Liver (tissue), 9 donors: ENCODE results near the gene SLC7A14. TPM values are rescaled to one million over a fixed set of nuclear protein-coding genes. Genes with fewer than 3 reads are reported as not detected.

ENCODE experiments used
- DNase-seq: peaks from one replicate; pipeline ENCODE4 v3.0.0-alpha.2; 2017; ENCODE audit warnings: low spot score
- H3K27ac ChIP-seq, 2 donors: one replicate each; pipeline ENCODE4 v1.7.0; 2013; ENCODE audit warnings: inconsistent platforms in 2 of 2, low read length in 2 of 2, control low read depth in 1 of 2, low read depth in 1 of 2, mild to moderate bottlenecking in 1 of 2
- H3K27me3 ChIP-seq, 4 donors: one replicate each; pipeline versions ENCODE4 v1.6.1 to v1.7.0; 2013; ENCODE audit warnings: low read length in 3 of 4, inconsistent platforms in 1 of 4, mild to moderate bottlenecking in 1 of 4, moderate library complexity in 1 of 4; ENCODE audit not compliant: control insufficient read depth in 4 of 4, insufficient read depth in 4 of 4
- H3K36me3 ChIP-seq, 4 donors: one replicate each; pipeline versions ENCODE4 v1.6.1 to v1.7.0; 2013; ENCODE audit warnings: low read length in 3 of 4, mild to moderate bottlenecking in 3 of 4, low read depth in 1 of 4, moderate library complexity in 1 of 4; ENCODE audit not compliant: control insufficient read depth in 4 of 4, insufficient read depth in 3 of 4
- H3K4me1 ChIP-seq, 4 donors: one replicate each; pipeline versions ENCODE4 v1.6.1 to v1.7.0; 2013; ENCODE audit warnings: low read length in 3 of 4, mild to moderate bottlenecking in 3 of 4, moderate library complexity in 1 of 4; ENCODE audit not compliant: control insufficient read depth in 4 of 4, insufficient read depth in 4 of 4
- H3K4me3 ChIP-seq, 3 donors: one replicate each; pipeline versions ENCODE4 v1.6.1 to v1.7.0; 2013; ENCODE audit warnings: low read length in 3 of 3, control low read depth in 1 of 3, low read depth in 1 of 3, mild to moderate bottlenecking in 1 of 3
- H3K9ac ChIP-seq, 2 donors: one replicate each; pipeline ENCODE4 v1.7.0; 2013; ENCODE audit warnings: low read length in 2 of 2, mild to moderate bottlenecking in 2 of 2, moderate library complexity in 2 of 2, control low read depth in 1 of 2, low read depth in 1 of 2
- H3K9me3 ChIP-seq, 4 donors: one replicate each; pipeline versions ENCODE4 v1.6.1 to v1.7.0; 2013; ENCODE audit warnings: low read length in 3 of 4; ENCODE audit not compliant: control insufficient read depth in 4 of 4
- EGR1 ChIP-seq, 2 donors: IDR thresholded peaks; 2 replicates each; pipeline ENCODE4 v1.6.1; 2016 to 2018; ENCODE audit warnings: antibody characterized with exemption in 2 of 2, low read depth in 2 of 2
- FOXA1 ChIP-seq: IDR thresholded peaks from 2 replicates; pipeline ENCODE4 v1.6.1; 2016; ENCODE audit warnings: antibody characterized with exemption
- FOXA2 ChIP-seq: IDR thresholded peaks from 2 replicates; pipeline ENCODE4 v1.6.1; 2016; ENCODE audit warnings: antibody characterized with exemption
- GABPA ChIP-seq, 2 donors: IDR thresholded peaks in 1 of 2; conservative IDR thresholded peaks in 1 of 2; 2 replicates each; pipeline ENCODE4 v1.6.1; 2016; ENCODE audit warnings: antibody characterized with exemption in 2 of 2, mild to moderate bottlenecking in 1 of 2, moderate library complexity in 1 of 2
- HNF4A ChIP-seq, 2 donors: conservative IDR thresholded peaks; 2 replicates each; pipeline ENCODE4 v1.6.1; 2016; ENCODE audit warnings: antibody characterized with exemption in 2 of 2, mild to moderate bottlenecking in 2 of 2
- HNF4G ChIP-seq: IDR thresholded peaks from 2 replicates; pipeline ENCODE4 v1.6.1; 2016; ENCODE audit warnings: antibody characterized with exemption
- JUND ChIP-seq, 2 donors: IDR thresholded peaks; 2 replicates each; pipeline ENCODE4 v1.6.1; 2016; ENCODE audit warnings: antibody characterized with exemption in 2 of 2
- NR2F2 ChIP-seq: IDR thresholded peaks from 2 replicates; pipeline ENCODE4 v1.6.1; 2016; ENCODE audit warnings: antibody characterized with exemption
- RAD21 ChIP-seq, 2 donors: IDR thresholded peaks; 2 replicates each; pipeline ENCODE4 v1.6.1; 2016; ENCODE audit warnings: antibody characterized with exemption in 2 of 2, mild to moderate bottlenecking in 2 of 2
- RXRA ChIP-seq, 2 donors: IDR thresholded peaks; 2 replicates each; pipeline ENCODE4 v1.6.1; 2017 to 2018; ENCODE audit warnings: antibody characterized with exemption in 2 of 2, mild to moderate bottlenecking in 1 of 2
- TAF1 ChIP-seq: conservative IDR thresholded peaks from 2 replicates; pipeline ENCODE4 v1.6.1; 2016; ENCODE audit warnings: antibody characterized with exemption, mild to moderate bottlenecking
- YY1 ChIP-seq: IDR thresholded peaks from 2 replicates; pipeline ENCODE4 v1.6.1; 2016; ENCODE audit warnings: antibody characterized with exemption, mild to moderate bottlenecking
- WGBS: extraction: QIAGEN DNeasy Blood & Tissue Kit; methylation state at CpG from one replicate; pipeline ENCODE4 v1.1.7; 2013; 5-methylcytosine and 5-hydroxymethylcytosine counted together
- polyA plus RNA-seq, 2 donors: library from polyadenylated mRNA; stranded (reverse) in 1 of 2; unstranded in 1 of 2; fragments of 200-250 nt in 1 of 2; fragments of >200 nt in 1 of 2; fragmentation: Nextera tagmentation in 1 of 2; extraction: Ambion mirVana in 1 of 2; gene quantifications; one replicate each; pipeline versions ENCODE4 v1.2.1 to v1.2.3, GENCODE V29; 2013 to 2015
- total RNA-seq, 2 donors: library from RNA; depleted of rRNA; stranded (reverse); fragments of >200 nt; gene quantifications; one replicate each; pipeline ENCODE4 v1.2.3, GENCODE V29; 2014
- TF ChIP-seq, protein P1 (sequence below): IDR thresholded peaks from 2 replicates; pipeline ENCODE4 v1.6.1; 2016; ENCODE audit warnings: antibody characterized with exemption
- TF ChIP-seq, protein P2 (sequence below): IDR thresholded peaks from 2 replicates; pipeline ENCODE4 v1.6.1; 2016; ENCODE audit warnings: antibody characterized with exemption, mild to moderate bottlenecking
- TF ChIP-seq, protein P3 (sequence below): IDR thresholded peaks from 2 replicates; pipeline ENCODE4 v1.6.1; 2016; ENCODE audit warnings: antibody characterized with exemption
- TF ChIP-seq, protein P4 (sequence below): fragments of 150-350 bp; IDR thresholded peaks from 2 replicates; pipeline ENCODE4 v1.5.1; 2017; ENCODE audit warnings: improper control_type of control experiment, low read depth, low read length; ENCODE audit not compliant: missing input control
- TF ChIP-seq, protein P5 (sequence below): IDR thresholded peaks from 2 replicates; pipeline ENCODE4 v1.6.1; 2016; ENCODE audit warnings: antibody characterized with exemption
- donor health status: healthy.
- donor health status: healthy.
- donor health status: healthy.
- donor health status: healthy.
- donor health status: healthy.

Gene SLC7A14
- total and polyA plus RNA-seq, 4 donors = under 0.01 to 0.01 (median under 0.01) TPM; not detected in 1

DNA sequence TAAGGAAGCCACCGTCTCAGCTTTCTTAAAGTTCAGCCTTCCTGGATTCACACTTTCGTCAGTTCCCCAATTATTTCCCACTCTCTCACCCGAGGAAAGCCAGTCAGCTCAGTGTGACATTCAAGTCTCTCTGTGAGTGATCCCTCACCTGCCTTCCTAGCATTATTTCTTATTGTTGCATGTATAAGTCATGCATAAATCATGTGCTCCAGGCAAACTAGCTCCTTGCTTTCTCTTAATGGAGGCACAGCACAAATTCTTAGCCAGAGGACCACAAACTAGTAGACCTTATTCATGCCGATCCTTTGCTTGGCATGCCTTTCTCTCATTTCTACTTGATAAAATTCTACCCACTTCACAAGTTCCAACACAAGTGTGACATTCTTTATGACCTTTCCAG is 122.9 kb downstream of the SLC7A14 start:
- H3K4me3 ChIP-seq = no peak overlapping the region
- H3K36me3 ChIP-seq = no peaks in the 10 kb centered on the region
- H3K9me3 ChIP-seq = no peaks in the 10 kb centered on the region
- H3K4me1 ChIP-seq = no peaks in the 10 kb centered on the region
- H3K9ac ChIP-seq = no peak overlapping the region
- no peak for TF ChIP-seq TAF1
- TF ChIP-seq, protein P1, sequence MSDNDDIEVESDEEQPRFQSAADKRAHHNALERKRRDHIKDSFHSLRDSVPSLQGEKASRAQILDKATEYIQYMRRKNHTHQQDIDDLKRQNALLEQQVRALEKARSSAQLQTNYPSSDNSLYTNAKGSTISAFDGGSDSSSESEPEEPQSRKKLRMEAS = no peak
- no peak for TF ChIP-seq NR2F2
- TF ChIP-seq YY1 = no peak
- no peak for TF ChIP-seq FOXA1
- no peak for TF ChIP-seq FOXA2
- no peak for TF ChIP-seq HNF4G
- TF ChIP-seq RAD21 (IDR thresholded peaks at IDR 0.05) = no peak
- TF ChIP-seq JUND (IDR thresholded peaks at IDR 0.05) = no peak
- TF ChIP-seq EGR1 (IDR thresholded peaks at IDR 0.05; ENCODE audit: low read depth in 2 of 2) = no peak
- TF ChIP-seq GABPA (IDR thresholded peaks at IDR 0.05 in 1 of 2, conservative IDR thresholded peaks at IDR 0.05 in 1 of 2) = no peak
- DNase-seq = no peak
- no peaks in the 10 kb centered on the region for H3K27me3 ChIP-seq
- WGBS = 81% methylated on average over 4 of the region's 4 CpGs
- H3K27ac ChIP-seq = no peak overlapping the region

DNA sequence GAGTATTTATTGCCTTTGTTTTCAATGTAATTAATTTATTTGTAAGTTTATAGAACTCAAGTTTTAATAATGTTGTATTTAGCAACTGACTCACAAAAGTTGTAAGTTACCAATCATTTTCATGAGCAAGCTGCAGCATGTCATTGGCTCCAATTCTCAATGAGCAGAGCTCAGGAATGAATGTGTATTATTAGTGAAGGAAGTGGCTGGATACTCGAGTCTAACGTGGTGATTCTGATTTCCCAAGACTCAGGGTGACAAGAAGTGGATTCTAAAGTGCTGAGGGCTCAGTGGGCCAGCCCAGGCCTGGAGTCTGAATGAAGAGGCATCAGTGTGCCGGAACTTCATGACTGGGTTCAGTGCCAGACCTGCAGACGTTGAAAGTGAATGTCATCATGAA is 127.6 kb downstream of the SLC7A14 start:
- Histone ChIP-seq H3K27me3 (no peaks in the 10 kb centered on the region), H3K36me3 (no peaks in the 10 kb centered on the region), H3K9ac (no peak overlapping the region), H3K9me3 (no peaks in the 10 kb centered on the region), H3K4me1 (no peaks in the 10 kb centered on the region), H3K27ac (no peak overlapping the region), H3K4me3 (no peak overlapping the region)
- TF ChIP-seq RAD21 (IDR thresholded peaks at IDR 0.05) (no peak), NR2F2 (no peak), RXRA (IDR thresholded peaks at IDR 0.05) (no peak), FOXA2 (no peak), EGR1 (IDR thresholded peaks at IDR 0.05; ENCODE audit: low read depth in 2 of 2) (no peak), HNF4A (conservative IDR thresholded peaks at IDR 0.05) (no peak), YY1 (no peak), HNF4G (no peak), JUND (IDR thresholded peaks at IDR 0.05) (no peak), GABPA (IDR thresholded peaks at IDR 0.05 in 1 of 2, conservative IDR thresholded peaks at IDR 0.05 in 1 of 2) (no peak)
- TF ChIP-seq, protein P2, sequence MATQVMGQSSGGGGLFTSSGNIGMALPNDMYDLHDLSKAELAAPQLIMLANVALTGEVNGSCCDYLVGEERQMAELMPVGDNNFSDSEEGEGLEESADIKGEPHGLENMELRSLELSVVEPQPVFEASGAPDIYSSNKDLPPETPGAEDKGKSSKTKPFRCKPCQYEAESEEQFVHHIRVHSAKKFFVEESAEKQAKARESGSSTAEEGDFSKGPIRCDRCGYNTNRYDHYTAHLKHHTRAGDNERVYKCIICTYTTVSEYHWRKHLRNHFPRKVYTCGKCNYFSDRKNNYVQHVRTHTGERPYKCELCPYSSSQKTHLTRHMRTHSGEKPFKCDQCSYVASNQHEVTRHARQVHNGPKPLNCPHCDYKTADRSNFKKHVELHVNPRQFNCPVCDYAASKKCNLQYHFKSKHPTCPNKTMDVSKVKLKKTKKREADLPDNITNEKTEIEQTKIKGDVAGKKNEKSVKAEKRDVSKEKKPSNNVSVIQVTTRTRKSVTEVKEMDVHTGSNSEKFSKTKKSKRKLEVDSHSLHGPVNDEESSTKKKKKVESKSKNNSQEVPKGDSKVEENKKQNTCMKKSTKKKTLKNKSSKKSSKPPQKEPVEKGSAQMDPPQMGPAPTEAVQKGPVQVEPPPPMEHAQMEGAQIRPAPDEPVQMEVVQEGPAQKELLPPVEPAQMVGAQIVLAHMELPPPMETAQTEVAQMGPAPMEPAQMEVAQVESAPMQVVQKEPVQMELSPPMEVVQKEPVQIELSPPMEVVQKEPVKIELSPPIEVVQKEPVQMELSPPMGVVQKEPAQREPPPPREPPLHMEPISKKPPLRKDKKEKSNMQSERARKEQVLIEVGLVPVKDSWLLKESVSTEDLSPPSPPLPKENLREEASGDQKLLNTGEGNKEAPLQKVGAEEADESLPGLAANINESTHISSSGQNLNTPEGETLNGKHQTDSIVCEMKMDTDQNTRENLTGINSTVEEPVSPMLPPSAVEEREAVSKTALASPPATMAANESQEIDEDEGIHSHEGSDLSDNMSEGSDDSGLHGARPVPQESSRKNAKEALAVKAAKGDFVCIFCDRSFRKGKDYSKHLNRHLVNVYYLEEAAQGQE = no peak
- TF ChIP-seq, protein P3, sequence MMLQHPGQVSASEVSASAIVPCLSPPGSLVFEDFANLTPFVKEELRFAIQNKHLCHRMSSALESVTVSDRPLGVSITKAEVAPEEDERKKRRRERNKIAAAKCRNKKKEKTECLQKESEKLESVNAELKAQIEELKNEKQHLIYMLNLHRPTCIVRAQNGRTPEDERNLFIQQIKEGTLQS = no peak
- TF ChIP-seq, protein P4, sequence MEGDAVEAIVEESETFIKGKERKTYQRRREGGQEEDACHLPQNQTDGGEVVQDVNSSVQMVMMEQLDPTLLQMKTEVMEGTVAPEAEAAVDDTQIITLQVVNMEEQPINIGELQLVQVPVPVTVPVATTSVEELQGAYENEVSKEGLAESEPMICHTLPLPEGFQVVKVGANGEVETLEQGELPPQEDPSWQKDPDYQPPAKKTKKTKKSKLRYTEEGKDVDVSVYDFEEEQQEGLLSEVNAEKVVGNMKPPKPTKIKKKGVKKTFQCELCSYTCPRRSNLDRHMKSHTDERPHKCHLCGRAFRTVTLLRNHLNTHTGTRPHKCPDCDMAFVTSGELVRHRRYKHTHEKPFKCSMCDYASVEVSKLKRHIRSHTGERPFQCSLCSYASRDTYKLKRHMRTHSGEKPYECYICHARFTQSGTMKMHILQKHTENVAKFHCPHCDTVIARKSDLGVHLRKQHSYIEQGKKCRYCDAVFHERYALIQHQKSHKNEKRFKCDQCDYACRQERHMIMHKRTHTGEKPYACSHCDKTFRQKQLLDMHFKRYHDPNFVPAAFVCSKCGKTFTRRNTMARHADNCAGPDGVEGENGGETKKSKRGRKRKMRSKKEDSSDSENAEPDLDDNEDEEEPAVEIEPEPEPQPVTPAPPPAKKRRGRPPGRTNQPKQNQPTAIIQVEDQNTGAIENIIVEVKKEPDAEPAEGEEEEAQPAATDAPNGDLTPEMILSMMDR = no peak
- TF ChIP-seq, protein P5, sequence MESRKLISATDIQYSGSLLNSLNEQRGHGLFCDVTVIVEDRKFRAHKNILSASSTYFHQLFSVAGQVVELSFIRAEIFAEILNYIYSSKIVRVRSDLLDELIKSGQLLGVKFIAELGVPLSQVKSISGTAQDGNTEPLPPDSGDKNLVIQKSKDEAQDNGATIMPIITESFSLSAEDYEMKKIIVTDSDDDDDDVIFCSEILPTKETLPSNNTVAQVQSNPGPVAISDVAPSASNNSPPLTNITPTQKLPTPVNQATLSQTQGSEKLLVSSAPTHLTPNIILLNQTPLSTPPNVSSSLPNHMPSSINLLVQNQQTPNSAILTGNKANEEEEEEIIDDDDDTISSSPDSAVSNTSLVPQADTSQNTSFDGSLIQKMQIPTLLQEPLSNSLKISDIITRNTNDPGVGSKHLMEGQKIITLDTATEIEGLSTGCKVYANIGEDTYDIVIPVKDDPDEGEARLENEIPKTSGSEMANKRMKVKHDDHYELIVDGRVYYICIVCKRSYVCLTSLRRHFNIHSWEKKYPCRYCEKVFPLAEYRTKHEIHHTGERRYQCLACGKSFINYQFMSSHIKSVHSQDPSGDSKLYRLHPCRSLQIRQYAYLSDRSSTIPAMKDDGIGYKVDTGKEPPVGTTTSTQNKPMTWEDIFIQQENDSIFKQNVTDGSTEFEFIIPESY = no peak
- WGBS = 54% methylated on average over 4 of the region's 4 CpGs
- no peak for DNase-seq
